Measurements from ENCODE around the gene ARID1B.

ARID1B gene

DNA sequence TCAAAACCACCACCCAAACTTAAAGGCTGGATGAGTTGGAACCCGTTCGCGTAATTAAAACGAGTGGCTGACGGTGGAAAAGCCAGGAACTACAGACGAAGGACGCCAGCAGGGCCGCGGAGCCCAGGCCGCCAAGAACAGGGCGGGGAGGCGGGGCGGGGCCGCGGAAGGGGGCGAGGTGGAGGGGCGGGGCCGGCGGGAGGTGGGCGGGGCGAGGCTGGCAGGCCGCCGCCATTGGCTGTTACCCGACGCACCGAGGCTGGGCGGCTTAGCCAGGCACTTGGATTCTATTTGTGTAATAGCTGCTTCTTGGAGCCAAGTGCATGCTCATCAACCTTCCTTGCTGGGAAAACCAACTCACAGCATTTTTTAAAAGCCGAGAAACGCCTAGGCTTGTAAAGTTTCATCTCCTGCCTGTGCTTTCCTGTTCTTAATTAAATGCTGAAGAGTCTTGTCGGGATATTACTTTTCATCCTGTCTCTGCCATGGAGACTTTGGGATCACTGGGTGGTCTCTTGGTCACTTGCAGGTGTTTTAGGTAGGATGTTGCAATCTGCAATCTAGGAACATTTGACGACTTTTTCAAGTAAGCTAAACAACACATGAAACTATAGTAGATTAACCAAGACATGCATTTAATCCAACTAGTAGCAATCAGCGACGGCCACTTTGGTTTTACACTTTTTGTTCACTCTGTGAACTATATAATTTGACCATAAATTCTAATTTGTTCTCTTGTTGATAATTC lies 245.0 kb downstream of the ARID1B start:
- Histone ChIP-seq H3K4me1 (ENCODE audit: control insufficient read depth, insufficient read depth, low read length) (no peaks in the 10 kb centered on the region), H3K9me3 (ENCODE audit: control insufficient read depth, low read length) (no peaks in the 10 kb centered on the region), H3K36me3 (ENCODE audit: control insufficient read depth, insufficient read depth, low read length) (no peaks in the 10 kb centered on the region), H3K27ac (ENCODE audit: insufficient read depth, low read depth, low read length, poor library complexity, severe bottlenecking) (peak overlapping the region; percentile 100), H3K27me3 (ENCODE audit: control insufficient read depth, insufficient read depth, low read length, poor library complexity, severe bottlenecking) (no peaks in the 10 kb centered on the region), H3K4me3 (ENCODE audit: insufficient read depth, low read depth, low read length) (peak overlapping the region; percentile 80)
- 3 to 8% methylated on average over 31 to 33 of the region's 33 CpGs for WGBS, 2 experiments

DNA sequence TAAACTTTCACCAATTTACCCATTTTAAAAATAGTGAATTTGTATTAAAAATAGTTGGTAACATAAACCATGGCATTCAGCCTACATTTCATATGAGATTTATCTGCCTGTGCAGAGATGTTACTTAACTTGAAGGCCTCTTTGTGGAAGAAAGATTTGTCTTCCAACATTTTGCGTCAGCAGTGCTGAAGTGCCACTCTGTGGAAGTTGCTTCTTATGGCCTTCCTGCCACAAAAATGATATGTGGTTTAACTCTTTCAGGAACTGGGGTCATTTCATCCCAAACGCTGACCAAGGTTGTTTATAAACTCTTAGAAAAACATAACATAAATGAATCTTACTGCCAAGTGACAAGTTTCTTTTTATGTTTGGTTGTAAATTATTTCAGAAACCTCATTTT lies 246.8 kb downstream of the ARID1B start:
- Histone ChIP-seq H3K36me3 (ENCODE audit: control insufficient read depth, insufficient read depth, low read length) (no peaks in the 10 kb centered on the region), H3K27me3 (ENCODE audit: control insufficient read depth, insufficient read depth, low read length, poor library complexity, severe bottlenecking) (no peaks in the 10 kb centered on the region), H3K27ac (ENCODE audit: insufficient read depth, low read depth, low read length, poor library complexity, severe bottlenecking) (no peak overlapping the region), H3K4me1 (ENCODE audit: control insufficient read depth, insufficient read depth, low read length) (no peaks in the 10 kb centered on the region), H3K9me3 (ENCODE audit: control insufficient read depth, low read length) (no peaks in the 10 kb centered on the region), H3K4me3 (ENCODE audit: insufficient read depth, low read depth, low read length) (no peak overlapping the region)
- WGBS, 2 experiments = 89 to 98% methylated on average over 1 to 2 of the region's 2 CpGs

DNA sequence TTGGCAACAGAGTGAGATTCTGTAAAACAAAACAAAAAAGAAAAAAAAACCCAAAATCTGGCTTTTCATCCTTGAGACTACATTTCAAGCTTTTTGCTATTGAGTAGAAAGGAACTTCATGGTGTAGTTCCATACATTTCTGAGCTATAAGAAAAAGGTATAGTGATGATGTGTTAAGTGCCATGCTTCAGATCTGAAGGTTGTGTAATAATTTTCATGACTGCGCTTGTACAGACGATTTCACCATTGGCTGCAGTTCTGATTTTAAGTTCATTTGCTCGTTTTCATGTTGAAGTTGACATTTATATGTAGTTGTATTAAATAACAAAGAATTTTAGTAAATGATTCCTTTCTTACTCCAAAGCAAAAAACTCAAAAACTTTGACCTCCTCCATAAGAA lies 247.6 kb downstream of the ARID1B start:
- H3K27ac ChIP-seq (ENCODE audit: insufficient read depth, low read depth, low read length, poor library complexity, severe bottlenecking) = no peak overlapping the region
- 91 to 100% methylated on average over 2 of the region's 3 CpGs for WGBS, 2 experiments

DNA sequence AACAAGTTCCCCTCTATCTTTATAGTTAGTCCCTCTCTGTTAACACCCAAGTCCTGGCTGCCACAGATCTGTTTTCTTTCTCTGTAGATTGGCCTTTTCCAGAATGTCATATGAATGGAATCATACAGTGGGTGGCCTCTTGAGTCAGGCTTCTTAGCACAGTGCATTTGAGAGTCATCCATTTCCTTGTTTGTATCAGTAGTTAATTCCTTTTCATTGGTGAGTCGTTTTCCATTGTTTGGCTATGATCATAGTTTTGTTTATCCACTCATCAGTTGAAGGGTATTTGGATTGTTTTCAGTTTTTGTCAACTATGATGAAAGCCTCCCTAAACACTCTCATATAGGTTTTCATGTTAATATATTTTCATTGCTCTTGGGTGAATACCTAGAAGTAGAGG lies 248.3 kb downstream of the ARID1B start:
- H3K4me3 ChIP-seq (ENCODE audit: insufficient read depth, low read depth, low read length) = no peak overlapping the region
- no peak overlapping the region for H3K27ac ChIP-seq (ENCODE audit: insufficient read depth, low read depth, low read length, poor library complexity, severe bottlenecking)
- H3K36me3 ChIP-seq (ENCODE audit: control insufficient read depth, insufficient read depth, low read length) = no peaks in the 10 kb centered on the region
- H3K4me1 ChIP-seq (ENCODE audit: control insufficient read depth, insufficient read depth, low read length) = no peaks in the 10 kb centered on the region
- WGBS, 2 experiments = 92 to 100% methylated on average over 1 of the region's 1 CpG
- H3K27me3 ChIP-seq (ENCODE audit: control insufficient read depth, insufficient read depth, low read length, poor library complexity, severe bottlenecking) = no peaks in the 10 kb centered on the region
- no peaks in the 10 kb centered on the region for H3K9me3 ChIP-seq (ENCODE audit: control insufficient read depth, low read length)

More for the DNA sequence above, 247.6 kb downstream of the ARID1B start:
- Histone ChIP-seq H3K4me3 (ENCODE audit: insufficient read depth, low read depth, low read length) (no peak overlapping the region), H3K27me3 (ENCODE audit: control insufficient read depth, insufficient read depth, low read length, poor library complexity, severe bottlenecking) (no peaks in the 10 kb centered on the region), H3K36me3 (ENCODE audit: control insufficient read depth, insufficient read depth, low read length) (no peaks in the 10 kb centered on the region), H3K9me3 (ENCODE audit: control insufficient read depth, low read length) (no peaks in the 10 kb centered on the region), H3K4me1 (ENCODE audit: control insufficient read depth, insufficient read depth, low read length) (no peaks in the 10 kb centered on the region)

DNA sequence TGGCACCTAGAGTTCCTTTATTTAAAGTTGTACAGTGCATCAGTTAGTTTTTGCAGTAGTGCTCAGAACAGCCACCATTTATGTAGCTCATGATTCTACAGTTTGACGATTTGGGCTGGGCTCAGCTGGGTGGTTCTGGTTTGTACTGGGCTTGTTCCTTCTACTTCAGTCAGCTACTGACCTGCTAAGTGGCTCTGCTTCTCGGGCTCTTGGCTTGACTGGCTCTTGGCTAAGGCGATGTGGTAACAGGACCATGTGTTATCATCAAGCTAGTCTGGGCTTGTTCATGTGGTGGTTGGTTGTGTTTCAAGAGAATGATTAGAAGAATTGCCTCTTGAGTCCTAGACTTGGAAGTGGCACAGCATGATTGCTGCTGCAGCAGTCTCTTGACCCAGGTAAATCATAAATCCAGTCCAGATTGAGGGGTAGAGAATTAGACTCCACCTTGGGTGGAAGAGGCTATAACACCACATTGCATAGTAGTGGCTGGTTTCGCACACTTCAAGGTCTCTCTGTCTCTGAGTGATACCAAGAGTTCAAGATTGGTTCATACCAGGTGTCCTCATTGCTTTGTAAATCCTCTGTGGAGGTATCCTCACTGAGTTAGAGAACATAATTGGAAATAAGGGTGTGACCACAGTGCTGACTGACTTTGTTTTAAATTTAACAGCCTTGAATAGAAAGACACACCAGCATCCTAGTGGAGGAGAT lies 253.0 kb downstream of the ARID1B start:
- Histone ChIP-seq H3K36me3 (ENCODE audit: control insufficient read depth, insufficient read depth, low read length) (no peaks in the 10 kb centered on the region), H3K9me3 (ENCODE audit: control insufficient read depth, low read length) (no peaks in the 10 kb centered on the region), H3K27me3 (ENCODE audit: control insufficient read depth, insufficient read depth, low read length, poor library complexity, severe bottlenecking) (no peaks in the 10 kb centered on the region), H3K4me1 (ENCODE audit: control insufficient read depth, insufficient read depth, low read length) (peaks cover under 1% of the 10 kb centered on the region), H3K27ac (ENCODE audit: insufficient read depth, low read depth, low read length, poor library complexity, severe bottlenecking) (no peak overlapping the region), H3K4me3 (ENCODE audit: insufficient read depth, low read depth, low read length) (no peak overlapping the region)
- WGBS, 2 experiments = 95 to 97% methylated on average over 4 of the region's 4 CpGs

DNA sequence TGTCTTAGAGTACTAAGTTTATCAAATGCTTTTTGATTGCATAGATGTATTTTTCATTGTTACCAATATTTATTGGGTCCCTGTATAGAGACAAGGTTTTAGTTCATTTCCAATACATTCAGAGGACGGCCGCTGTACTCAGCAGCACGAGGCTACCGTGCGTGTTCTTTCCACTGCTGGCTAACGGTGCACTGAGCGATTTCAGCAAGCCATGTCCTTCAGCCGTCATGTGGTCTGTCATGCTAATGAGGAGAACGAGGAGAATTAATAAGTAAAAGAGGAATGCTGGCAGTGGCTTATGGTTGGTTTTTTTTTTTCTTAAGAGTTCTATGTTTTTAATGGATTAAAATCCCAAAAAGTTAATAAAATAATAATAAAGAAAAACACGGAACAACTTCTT lies 253.6 kb downstream of the ARID1B start:
- Histone ChIP-seq H3K9me3 (ENCODE audit: control insufficient read depth, low read length) (no peaks in the 10 kb centered on the region), H3K27ac (ENCODE audit: insufficient read depth, low read depth, low read length, poor library complexity, severe bottlenecking) (no peak overlapping the region), H3K27me3 (ENCODE audit: control insufficient read depth, insufficient read depth, low read length, poor library complexity, severe bottlenecking) (no peaks in the 10 kb centered on the region), H3K4me3 (ENCODE audit: insufficient read depth, low read depth, low read length) (no peak overlapping the region), H3K36me3 (ENCODE audit: control insufficient read depth, insufficient read depth, low read length) (no peaks in the 10 kb centered on the region), H3K4me1 (ENCODE audit: control insufficient read depth, insufficient read depth, low read length) (peaks cover 7% of the 10 kb centered on the region)
- WGBS, 2 experiments = 90 to 91% methylated on average over 9 to 10 of the region's 10 CpGs

DNA sequence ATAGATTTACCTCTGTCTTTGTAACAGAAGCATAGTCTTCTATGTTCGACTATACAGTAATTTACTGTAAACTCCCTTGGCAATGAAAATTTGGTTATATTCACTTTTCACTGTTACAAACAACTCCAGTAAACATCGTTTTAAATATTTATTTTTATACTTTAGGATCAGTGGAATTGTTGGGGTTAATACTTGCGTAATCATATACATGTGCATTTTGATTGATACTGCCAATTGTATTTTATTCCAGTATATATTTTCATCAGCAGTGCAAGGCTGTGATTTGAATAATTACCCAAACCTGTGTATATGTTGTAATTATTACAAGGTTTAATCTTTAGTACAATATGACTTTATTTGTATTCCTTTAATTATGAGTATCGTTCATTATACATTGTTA lies 255.7 kb downstream of the ARID1B start:
- Histone ChIP-seq H3K36me3 (ENCODE audit: control insufficient read depth, insufficient read depth, low read length) (no peaks in the 10 kb centered on the region), H3K27me3 (ENCODE audit: control insufficient read depth, insufficient read depth, low read length, poor library complexity, severe bottlenecking) (no peaks in the 10 kb centered on the region), H3K4me3 (ENCODE audit: insufficient read depth, low read depth, low read length) (no peak overlapping the region), H3K4me1 (ENCODE audit: control insufficient read depth, insufficient read depth, low read length) (peaks cover 10% of the 10 kb centered on the region), H3K27ac (ENCODE audit: insufficient read depth, low read depth, low read length, poor library complexity, severe bottlenecking) (no peak overlapping the region), H3K9me3 (ENCODE audit: control insufficient read depth, low read length) (no peaks in the 10 kb centered on the region)
- WGBS, 2 experiments = 93 to 100% methylated on average over 1 of the region's 4 CpGs

DNA sequence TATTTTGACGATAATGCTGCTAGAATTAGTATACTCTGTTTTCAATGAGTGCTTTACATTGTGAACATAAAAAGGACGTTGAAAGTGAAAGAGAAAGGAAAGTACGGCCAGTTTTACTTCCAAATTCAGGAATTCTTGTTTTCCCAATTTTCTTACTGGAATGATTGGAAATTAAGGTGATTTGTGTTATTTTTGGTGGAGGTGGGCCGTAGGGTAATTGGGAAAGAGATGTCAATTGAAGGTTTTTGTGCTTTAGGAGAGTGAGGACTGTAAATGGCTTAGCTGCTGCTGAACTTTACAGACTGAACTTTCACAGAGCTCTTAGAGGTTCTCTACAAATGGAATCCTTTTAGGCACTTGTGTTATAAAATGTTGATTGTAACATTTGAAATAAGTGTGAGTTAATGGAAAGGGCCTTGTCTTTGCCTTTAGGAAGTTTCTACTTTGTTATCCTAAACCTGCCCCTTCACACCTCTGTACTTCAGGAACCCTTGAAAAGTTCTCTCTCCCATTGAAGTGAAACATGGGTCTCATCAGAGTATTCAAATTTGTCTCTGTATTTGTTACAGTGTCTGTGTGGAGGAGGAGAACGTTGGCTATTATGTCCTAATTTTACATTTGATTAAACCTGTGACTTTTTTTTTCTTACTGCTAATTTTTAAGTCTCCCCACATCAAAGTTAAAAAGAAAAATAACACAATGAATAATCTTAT lies 256.4 kb downstream of the ARID1B start:
- no peak overlapping the region for H3K27ac ChIP-seq (ENCODE audit: insufficient read depth, low read depth, low read length, poor library complexity, severe bottlenecking)

DNA sequence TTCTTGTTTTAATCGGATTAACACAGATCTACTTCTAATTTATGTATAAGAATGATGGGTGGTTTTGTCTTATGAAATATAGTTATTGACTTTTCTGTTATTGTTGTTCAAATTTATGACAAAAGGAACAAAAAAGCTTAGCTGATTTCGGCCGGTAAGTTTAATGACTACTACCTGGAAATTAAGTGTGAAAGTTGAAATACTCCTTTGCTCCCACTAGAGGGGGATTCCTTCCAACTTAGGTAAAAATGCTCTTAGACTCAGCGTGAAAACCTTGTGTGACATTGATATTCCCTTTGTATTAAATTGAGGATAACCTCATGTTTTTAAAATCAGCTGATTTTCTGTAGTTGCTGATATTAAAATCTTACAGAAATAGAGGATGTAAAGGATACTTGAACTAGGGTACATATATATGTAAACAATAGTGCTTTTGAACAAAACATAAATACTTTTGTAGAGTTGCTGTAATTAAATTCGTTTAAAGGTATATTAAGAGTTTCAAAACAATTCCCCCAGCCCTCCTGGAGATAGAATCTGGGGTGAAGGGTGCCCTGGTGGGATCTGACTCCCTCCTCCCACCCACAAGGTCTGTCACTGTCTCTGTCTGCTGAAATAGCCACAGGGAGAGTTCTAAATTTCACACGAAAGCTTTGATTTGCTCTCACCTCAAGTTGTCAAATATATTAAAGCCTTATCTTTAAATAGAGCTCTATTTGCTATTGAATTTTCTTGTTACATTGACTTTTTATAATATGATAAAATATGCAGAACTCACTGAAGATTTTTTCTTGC lies 257.5 kb downstream of the ARID1B start:
- Histone ChIP-seq H3K4me3 (ENCODE audit: insufficient read depth, low read depth, low read length) (no peak overlapping the region), H3K27ac (ENCODE audit: insufficient read depth, low read depth, low read length, poor library complexity, severe bottlenecking) (no peak overlapping the region), H3K36me3 (ENCODE audit: control insufficient read depth, insufficient read depth, low read length) (no peaks in the 10 kb centered on the region), H3K27me3 (ENCODE audit: control insufficient read depth, insufficient read depth, low read length, poor library complexity, severe bottlenecking) (no peaks in the 10 kb centered on the region), H3K4me1 (ENCODE audit: control insufficient read depth, insufficient read depth, low read length) (peaks cover 10% of the 10 kb centered on the region), H3K9me3 (ENCODE audit: control insufficient read depth, low read length) (no peaks in the 10 kb centered on the region)
- WGBS, 2 experiments = 54 to 73% methylated on average over 3 to 5 of the region's 6 CpGs

More for the DNA sequence above, 256.4 kb downstream of the ARID1B start:
- Histone ChIP-seq H3K36me3 (ENCODE audit: control insufficient read depth, insufficient read depth, low read length) (no peaks in the 10 kb centered on the region), H3K4me3 (ENCODE audit: insufficient read depth, low read depth, low read length) (no peak overlapping the region), H3K27me3 (ENCODE audit: control insufficient read depth, insufficient read depth, low read length, poor library complexity, severe bottlenecking) (no peaks in the 10 kb centered on the region), H3K4me1 (ENCODE audit: control insufficient read depth, insufficient read depth, low read length) (peaks cover 10% of the 10 kb centered on the region), H3K9me3 (ENCODE audit: control insufficient read depth, low read length) (no peaks in the 10 kb centered on the region)
- 71 to 82% methylated on average over 4 of the region's 5 CpGs for WGBS, 2 experiments

Measured in ectodermal cell (in vitro differentiated cells).